ENCODE results near the gene CBX8. TPM values are rescaled to one million over a fixed set of nuclear protein-coding genes. Genes with fewer than 3 reads are reported as not detected.

The CBX8 gene
- polyA plus RNA-seq, 2 of the 4 experiments (the other 2 are of a cell fraction): 1.5 to 13.1 TPM

DNA sequence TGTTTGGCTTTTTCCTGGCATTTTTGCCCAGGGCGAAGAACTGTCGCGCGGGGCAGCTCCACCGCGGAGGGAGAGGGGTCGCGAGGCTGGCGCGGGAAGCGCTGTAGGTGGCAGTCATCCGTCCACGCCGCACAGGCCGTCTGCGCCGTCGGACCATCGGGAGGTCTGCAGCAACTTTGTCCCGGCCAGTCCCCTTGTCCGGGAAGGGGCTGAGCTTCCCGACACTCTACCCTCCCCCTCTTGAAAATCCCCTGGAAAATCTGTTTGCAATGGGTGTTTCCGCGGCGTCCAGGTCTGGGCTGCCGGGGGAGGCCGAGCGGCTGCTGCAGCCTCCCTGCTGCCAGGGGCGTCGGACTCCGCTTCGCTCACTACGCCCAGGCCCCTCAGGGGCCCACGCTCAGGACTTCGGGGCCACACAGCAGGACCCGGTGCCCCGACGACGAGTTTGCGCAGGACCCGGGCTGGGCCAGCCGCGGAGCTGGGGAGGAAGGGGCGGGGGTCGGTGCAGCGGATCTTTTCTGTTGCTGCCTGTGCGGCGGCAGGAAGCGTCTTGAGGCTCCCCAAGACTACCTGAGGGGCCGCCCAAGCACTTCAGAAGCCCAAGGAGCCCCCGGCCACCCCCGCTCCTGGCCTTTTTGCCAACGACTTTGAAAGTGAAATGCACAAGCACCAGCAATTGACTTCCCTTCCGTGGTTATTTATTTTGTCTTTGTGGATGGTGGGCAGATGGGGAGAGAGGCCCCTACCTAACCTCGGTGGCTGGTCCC is 44.7 kb upstream of the CBX8 start:
- H3K9me3 ChIP-seq: no peaks in the 10 kb centered on the region
- no peak for TF ChIP-seq RARB (CRISPR knock-in tag; IDR thresholded peaks at IDR 0.05)
- TF ChIP-seq CEBPB (IDR thresholded peaks at IDR 0.05): no peak
- TF ChIP-seq HEYL (CRISPR knock-in tag; IDR thresholded peaks at IDR 0.05): no peak
- TF ChIP-seq SREBF2 (IDR thresholded peaks at IDR 0.05): no peak
- TF ChIP-seq FOXS1 (CRISPR knock-in tag; IDR thresholded peaks at IDR 0.05): no peak
- no peak for TF ChIP-seq POLR2AphosphoS2 (conservative IDR thresholded peaks at IDR 0.05; ENCODE audit: low read length)
- TF ChIP-seq HOXA7 (CRISPR knock-in tag; IDR thresholded peaks at IDR 0.05): no peak
- no peak for TF ChIP-seq ESRRA (IDR thresholded peaks at IDR 0.05; ENCODE audit: borderline replicate concordance, low read length)
- TF ChIP-seq EP300 (IDR thresholded peaks at IDR 0.05): no peak
- no peak for TF ChIP-seq TFCP2L1 (CRISPR knock-in tag; IDR thresholded peaks at IDR 0.05)
- no peak for TF ChIP-seq ZNF302 (CRISPR knock-in tag; IDR thresholded peaks at IDR 0.05)
- no peak for TF ChIP-seq NFE2L2 (conservative IDR thresholded peaks at IDR 0.05; ENCODE audit: low read length)
- TF ChIP-seq HOXB5 (CRISPR knock-in tag; IDR thresholded peaks at IDR 0.05): no peak
- no peak for TF ChIP-seq RNF2 (IDR thresholded peaks at IDR 0.05; ENCODE audit: borderline replicate concordance, low read depth)
- no peak for TF ChIP-seq CHD4 (IDR thresholded peaks at IDR 0.05; ENCODE audit: borderline replicate concordance)
- POLR2A ChIA-PET: interaction anchor here (3.3 to 3.6 kb wide), 2 partner anchors 30 to 151 kb away, joined by 38 to 84 read pairs; no protein-coding TSS in a partner anchor
- peak overlapping the region; percentile 81; the same call in 2 of the 3 replicates for H3K4me2 ChIP-seq
- no peak overlapping the region for H3K4me3 ChIP-seq
- FAIRE-seq (no peak), ATAC-seq (no peak), DNase-seq (ENCODE audit: low read depth in 1 of 2, low spot score in 1 of 2) (no peak)
- peaks cover 48% of the 10 kb centered on the region for H3K4me1 ChIP-seq
- 75% methylated on average over 45 of the region's 55 CpGs for WGBS (ENCODE audit: missing lambda C conversion rate)
- CTCF ChIA-PET: interaction anchor here (0.6 to 15.4 kb wide), 40 partner anchors 8 to 915 kb away, joined by 3 to 238 read pairs (median 6); partner anchors contain the start of gene CBX8
- H3K27ac ChIP-seq: peak overlapping the region; percentile 95 to 98; a peak in 4 of 6 replicates

DNA sequence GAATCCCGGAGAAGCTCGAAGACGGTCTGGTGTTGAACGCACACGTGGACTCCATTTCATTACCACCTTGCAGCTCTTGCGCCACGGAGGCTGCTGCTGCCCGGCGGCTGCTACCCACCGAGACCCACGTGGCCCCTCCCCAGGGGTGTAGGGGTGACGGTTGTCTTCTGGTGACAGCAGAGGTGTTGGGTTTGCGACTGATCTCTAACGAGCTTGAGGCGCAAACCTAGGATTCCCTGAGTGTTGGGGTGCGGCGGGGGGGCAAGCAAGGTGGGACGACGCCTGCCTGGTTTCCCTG is 44.1 kb upstream of the CBX8 start:
- ChIA-PET CTCF (interaction anchor here (0.6 to 15.4 kb wide), 37 partner anchors 8 to 914 kb away, joined by 3 to 238 read pairs (median 10); partner anchors contain the start of gene CBX8), POLR2A (interaction anchor here (2.6 to 3.6 kb wide), 4 partner anchors 29 to 152 kb away, joined by 11 to 84 read pairs (median 33); no protein-coding TSS in a partner anchor)
- DNase-seq (ENCODE audit: low read depth in 1 of 2, low spot score in 1 of 2) (no peak), ATAC-seq (no peak), FAIRE-seq (no peak)
- WGBS (ENCODE audit: missing lambda C conversion rate): 55% methylated on average over 14 of the region's 19 CpGs
- peaks cover 52% of the 10 kb centered on the region for H3K4me1 ChIP-seq
- peak overlapping the region; percentile 81 for H3K4me2 ChIP-seq
- H3K9me3 ChIP-seq: no peaks in the 10 kb centered on the region
- H3K27ac ChIP-seq: peak overlapping the region; percentile 95 to 98
- peak overlapping the region; percentile 82; the same call in 2 of the 3 replicates for H3K4me3 ChIP-seq
- TF ChIP-seq MAFK (IDR thresholded peaks at IDR 0.05; ENCODE audit: partially characterized antibody) (no peak), RNF2 (IDR thresholded peaks at IDR 0.05; ENCODE audit: borderline replicate concordance, low read depth) (no peak), RFX5 (IDR thresholded peaks at IDR 0.05) (no peak)
- TF ChIP-seq, protein P1, sequence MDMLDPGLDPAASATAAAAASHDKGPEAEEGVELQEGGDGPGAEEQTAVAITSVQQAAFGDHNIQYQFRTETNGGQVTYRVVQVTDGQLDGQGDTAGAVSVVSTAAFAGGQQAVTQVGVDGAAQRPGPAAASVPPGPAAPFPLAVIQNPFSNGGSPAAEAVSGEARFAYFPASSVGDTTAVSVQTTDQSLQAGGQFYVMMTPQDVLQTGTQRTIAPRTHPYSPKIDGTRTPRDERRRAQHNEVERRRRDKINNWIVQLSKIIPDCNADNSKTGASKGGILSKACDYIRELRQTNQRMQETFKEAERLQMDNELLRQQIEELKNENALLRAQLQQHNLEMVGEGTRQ (IDR thresholded peaks at IDR 0.05): peak; percentile 41; the same call in 1 of the 2 replicates
- TF ChIP-seq, protein P2, sequence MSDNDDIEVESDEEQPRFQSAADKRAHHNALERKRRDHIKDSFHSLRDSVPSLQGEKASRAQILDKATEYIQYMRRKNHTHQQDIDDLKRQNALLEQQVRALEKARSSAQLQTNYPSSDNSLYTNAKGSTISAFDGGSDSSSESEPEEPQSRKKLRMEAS (IDR thresholded peaks at IDR 0.05): peak; percentile 80

DNA sequence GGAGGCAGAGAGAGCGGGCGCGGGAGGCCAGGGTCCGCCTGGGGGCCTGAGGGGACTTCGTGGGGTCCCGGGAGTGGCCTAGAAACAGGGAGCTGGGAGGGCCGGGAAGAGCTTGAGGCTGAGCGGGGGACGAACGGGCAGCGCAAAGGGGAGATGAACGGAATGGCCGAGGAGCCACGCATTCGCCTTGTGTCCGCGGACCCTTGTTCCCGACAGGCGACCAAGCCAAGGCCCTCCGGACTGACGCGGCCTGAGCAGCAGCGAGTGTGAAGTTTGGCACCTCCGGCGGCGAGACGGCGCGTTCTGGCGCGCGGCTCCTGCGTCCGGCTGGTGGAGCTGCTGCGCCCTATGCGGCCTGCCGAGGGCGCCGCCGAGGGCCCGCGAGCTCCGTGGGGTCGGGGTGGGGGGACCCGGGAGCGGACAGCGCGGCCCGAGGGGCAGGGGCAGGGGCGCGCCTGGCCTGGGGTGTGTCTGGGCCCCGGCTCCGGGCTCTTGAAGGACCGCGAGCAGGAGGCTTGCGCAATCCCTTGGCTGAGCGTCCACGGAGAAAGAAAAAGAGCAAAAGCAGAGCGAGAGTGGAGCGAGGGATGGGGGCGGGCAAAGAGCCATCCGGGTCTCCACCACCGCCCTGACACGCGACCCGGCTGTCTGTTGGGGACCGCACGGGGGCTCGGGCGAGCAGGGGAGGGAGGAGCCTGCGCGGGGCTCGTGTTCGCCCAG is 43.6 kb upstream of the CBX8 start:
- POLR2A ChIA-PET: interaction anchor here (1.1 to 3.6 kb wide), 14 partner anchors 8 to 153 kb away, joined by 3 to 84 read pairs (median 10); partner anchors contain the start of gene CBX8
- Histone ChIP-seq H3K9me3 (no peaks in the 10 kb centered on the region), H3K4me1 (peaks cover 52% of the 10 kb centered on the region), H3K27ac (peak overlapping the region; percentile 95 to 98), H3K4me3 (peak overlapping the region; percentile 82), H3K4me2 (peak overlapping the region; percentile 81)
- DNase-seq (ENCODE audit: low read depth in 1 of 2, low spot score in 1 of 2) (peak in 1 of 2 experiments; percentile 54), FAIRE-seq (no peak), ATAC-seq (no peak)
- peak; percentile 99 for TF ChIP-seq CEBPB (IDR thresholded peaks at IDR 0.05)
- TF ChIP-seq, protein P3, sequence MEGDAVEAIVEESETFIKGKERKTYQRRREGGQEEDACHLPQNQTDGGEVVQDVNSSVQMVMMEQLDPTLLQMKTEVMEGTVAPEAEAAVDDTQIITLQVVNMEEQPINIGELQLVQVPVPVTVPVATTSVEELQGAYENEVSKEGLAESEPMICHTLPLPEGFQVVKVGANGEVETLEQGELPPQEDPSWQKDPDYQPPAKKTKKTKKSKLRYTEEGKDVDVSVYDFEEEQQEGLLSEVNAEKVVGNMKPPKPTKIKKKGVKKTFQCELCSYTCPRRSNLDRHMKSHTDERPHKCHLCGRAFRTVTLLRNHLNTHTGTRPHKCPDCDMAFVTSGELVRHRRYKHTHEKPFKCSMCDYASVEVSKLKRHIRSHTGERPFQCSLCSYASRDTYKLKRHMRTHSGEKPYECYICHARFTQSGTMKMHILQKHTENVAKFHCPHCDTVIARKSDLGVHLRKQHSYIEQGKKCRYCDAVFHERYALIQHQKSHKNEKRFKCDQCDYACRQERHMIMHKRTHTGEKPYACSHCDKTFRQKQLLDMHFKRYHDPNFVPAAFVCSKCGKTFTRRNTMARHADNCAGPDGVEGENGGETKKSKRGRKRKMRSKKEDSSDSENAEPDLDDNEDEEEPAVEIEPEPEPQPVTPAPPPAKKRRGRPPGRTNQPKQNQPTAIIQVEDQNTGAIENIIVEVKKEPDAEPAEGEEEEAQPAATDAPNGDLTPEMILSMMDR (IDR thresholded peaks at IDR 0.05): 0 out of 3 replicates have a peak, but pooled peaks have one; percentile 12
- TF ChIP-seq CBX8 (IDR thresholded peaks at IDR 0.05): no peak
- TF ChIP-seq NR3C1 (IDR thresholded peaks at IDR 0.05): no peak
- TF ChIP-seq NPAS2 (CRISPR knock-in tag; IDR thresholded peaks at IDR 0.05; ENCODE audit: borderline replicate concordance): no peak
- TF ChIP-seq, protein P4, sequence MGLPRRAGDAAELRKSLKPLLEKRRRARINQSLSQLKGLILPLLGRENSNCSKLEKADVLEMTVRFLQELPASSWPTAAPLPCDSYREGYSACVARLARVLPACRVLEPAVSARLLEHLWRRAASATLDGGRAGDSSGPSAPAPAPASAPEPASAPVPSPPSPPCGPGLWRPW (IDR thresholded peaks at IDR 0.05): 0 out of 2 replicates have a peak, but pooled peaks have one; percentile 28
- TF ChIP-seq JUNB (IDR thresholded peaks at IDR 0.05): no peak
- WGBS (ENCODE audit: missing lambda C conversion rate): 56% methylated on average over 58 of the region's 74 CpGs
- CTCF ChIA-PET: interaction anchor here (0.6 to 15.4 kb wide), 57 partner anchors 9 to 951 kb away, joined by 3 to 238 read pairs (median 6); partner anchors contain the start of gene CBX8
